Glomerular visceral epithelial cell (primary cell): ENCODE data around the gene OTOG.

Experiments used
- DNase-seq: peaks from one replicate; pipeline ENCODE4 v3.0.0-alpha.2; 2016; ENCODE audit errors: extremely low spot score

Gene OTOG

DNA sequence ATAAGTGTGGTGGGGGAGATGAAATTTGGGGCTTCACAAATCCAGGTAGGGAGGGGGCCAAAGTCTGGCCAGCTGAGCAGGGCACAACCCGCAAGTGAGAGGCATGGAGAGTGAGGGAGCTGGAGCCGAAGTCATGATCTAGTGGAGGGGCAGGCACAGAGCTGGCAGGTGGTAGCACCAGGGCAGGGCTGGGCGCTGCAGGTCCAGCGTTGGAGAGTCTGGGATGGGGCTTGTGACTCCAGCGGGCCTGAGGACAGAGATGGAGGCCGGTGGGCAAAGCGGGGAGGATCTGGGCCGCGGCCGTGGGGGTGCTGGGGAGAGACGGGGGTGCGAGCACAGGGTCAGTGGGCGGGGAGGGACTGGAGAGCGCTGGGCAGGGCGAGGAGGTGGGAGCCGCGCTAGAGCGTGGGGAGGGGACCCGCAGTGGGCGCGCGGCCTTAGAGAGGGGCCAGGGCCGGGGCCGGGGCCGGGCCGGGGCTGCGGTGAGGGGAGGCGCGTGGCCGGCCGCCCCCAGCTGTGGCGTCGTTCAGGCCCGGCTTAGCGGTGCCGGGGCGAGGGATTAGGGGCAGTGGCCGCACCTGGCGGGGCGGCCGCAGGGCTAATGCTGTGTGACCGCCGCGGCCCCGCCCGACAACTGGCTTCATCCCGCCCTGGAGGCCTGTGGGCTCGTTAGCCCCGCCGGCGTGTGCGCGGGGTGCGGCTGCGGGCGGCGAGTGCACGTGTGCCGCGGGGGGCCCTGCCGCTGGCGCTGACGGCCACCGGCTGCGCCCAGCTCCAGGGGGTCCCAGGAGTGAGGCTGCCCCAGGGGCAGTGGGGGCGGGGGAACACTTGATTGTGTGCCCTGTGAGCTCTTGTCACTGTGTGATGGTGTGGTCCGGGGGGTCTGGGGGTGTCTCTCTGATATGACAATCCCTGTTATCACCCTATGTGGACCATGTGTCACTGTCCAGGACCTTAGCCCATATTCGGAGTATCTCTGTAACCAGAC, 148.7 kb downstream of the OTOG start:
- no peak for DNase-seq

DNA sequence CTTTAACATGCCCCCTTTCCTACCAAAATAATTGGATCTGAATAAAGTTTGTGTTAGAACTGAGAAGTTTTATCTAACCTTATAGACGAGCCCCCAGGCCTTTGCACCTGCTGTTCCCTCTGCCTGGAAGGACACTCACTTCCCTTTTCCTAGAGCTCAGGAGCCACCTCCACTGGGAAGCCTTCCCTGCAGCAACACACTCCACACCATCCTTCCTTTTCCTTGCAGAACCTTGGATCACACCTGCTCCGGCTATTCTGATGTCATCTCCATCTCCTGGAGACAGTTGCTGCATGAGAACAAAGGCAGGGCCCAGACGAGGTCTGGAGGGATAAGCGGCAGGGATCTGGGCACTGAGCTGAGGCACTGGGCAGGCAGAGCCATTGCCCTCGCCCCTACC, 149.7 kb downstream of the OTOG start:
- DNase-seq = no peak
